Right lobe of liver (tissue), 6 donors: Measurements from ENCODE around the gene DAGLA. TPM values are rescaled to one million over a fixed set of nuclear protein-coding genes. Genes with fewer than 3 reads are reported as not detected.

Experiments
- ATAC-seq, 4 donors: fragments of 200-7000 bp; cut with Tn5 transposase; one replicate each; pipeline ENCODE4 v1.9.1; 2020; ENCODE audit warnings: mild to moderate bottlenecking in 4 of 4, moderate library complexity in 4 of 4
- DNase-seq, 3 donors: peaks; one replicate each; pipeline ENCODE4 v3.0.0-alpha.2; 2020
- H3K27ac ChIP-seq, 3 donors: fragments of 200-600 bp; one replicate each; pipeline ENCODE4 v1.8.0; 2022
- H3K27me3 ChIP-seq, 2 donors: fragments of 200-600 bp; one replicate each; pipeline ENCODE4 v1.8.0; 2022
- H3K36me3 ChIP-seq, 4 donors: fragments of 200-600 bp; sonication (generic) in 1 of 4; one replicate each; pipeline versions ENCODE4 v1.5.1 to v1.8.0; 2017 to 2022; ENCODE audit warnings: control low read depth in 1 of 4
- H3K4me1 ChIP-seq, 4 donors: fragments of 200-600 bp; sonication (generic) in 1 of 4; one replicate each; pipeline versions ENCODE4 v1.5.1 to v1.8.0; 2017 to 2022; ENCODE audit warnings: control low read depth in 1 of 4
- H3K4me3 ChIP-seq, 3 donors: fragments of 200-600 bp; one replicate each; pipeline ENCODE4 v1.8.0; 2022
- H3K9me3 ChIP-seq, 4 donors: fragments of 200-600 bp; sonication (generic) in 1 of 4; one replicate each; pipeline versions ENCODE4 v1.5.1 to v1.8.0; 2017 to 2022; ENCODE audit warnings: control low read depth in 1 of 4
- CTCF ChIP-seq, 4 donors: fragments of 200-600 bp in 3 of 4; fragments of 450-650 bp in 1 of 4; IDR thresholded peaks; one replicate each; pipeline versions ENCODE4 v1.5.1 to v1.8.0; 2016 to 2022; ENCODE audit warnings: antibody characterized with exemption in 4 of 4, mild to moderate bottlenecking in 2 of 4
- POLR2A ChIP-seq: fragments of 450-650 bp; IDR thresholded peaks from one replicate; pipeline ENCODE4 v1.6.1; 2017; ENCODE audit warnings: antibody characterized with exemption, mild to moderate bottlenecking
- WGBS: methylation state at CpG from one replicate; pipeline ENCODE4 v1.1.6; 2018; ENCODE audit warnings: low coverage, low lambda C conversion rate; ENCODE audit not compliant: insufficient coverage; ENCODE audit errors: missing lambda C conversion rate; 5-methylcytosine and 5-hydroxymethylcytosine counted together
- intact Hi-C, 2 donors: fragments of 100-400 bp; cut with DNase I; formaldehyde crosslinking; loops; one replicate each; pipeline versions ENCODE4 v1.11.2 to v1.14.1; 2022
- total RNA-seq, 6 experiments: library from RNA; depleted of rRNA in 2 of 6; stranded (reverse); fragments of >200 nt in 2 of 6; fragmentation: NEBNext Ultra II Directional in 3 of 6; extraction: Animal tissue kit (Norgen Biotek cat#: 25700) in 3 of 6; gene quantifications; one replicate each; pipeline versions ENCODE4 v1.1.0 to v1.2.4, GENCODE V29; 2016 to 2023
- donor health status: DM: no; HTN: yes; CAD: no.
- donor health status: DM: no; HTN: no; CAD: no.
- donor health status: DM: no; HTN: no; CAD: no.
- donor health status: DM: no; HTN: yes; CAD: no.
- donor health status: DM: no; HTN: yes; CAD: no.

Gene DAGLA
- total RNA-seq, 6 experiments from 2014 or later = 0.33 to 5.5 (median 0.79) TPM

- no peaks in the 10 kb centered on the region for H3K4me1 ChIP-seq
- intact Hi-C loops = no loop called here
- no peaks in the 10 kb centered on the region for H3K27me3 ChIP-seq
- no peak for ATAC-seq
- H3K9me3 ChIP-seq = no peaks in the 10 kb centered on the region
- H3K36me3 ChIP-seq = no peaks in the 10 kb centered on the region
- DNase-seq = no peak
- H3K27ac ChIP-seq = no peak overlapping the region
- no CpG with 5 or more reads among the region's 3 CpGs for WGBS
- TF ChIP-seq POLR2A = no peak
- no peak for TF ChIP-seq CTCF (IDR thresholded peaks at IDR 0.05)
- H3K4me3 ChIP-seq = no peak overlapping the region
Measured at GRCh38 chr11:61666684-61667297, 13.4 kb upstream of the DAGLA start.

- Histone ChIP-seq H3K27me3 (no peaks in the 10 kb centered on the region), H3K4me1 (no peaks in the 10 kb centered on the region), H3K36me3 (no peaks in the 10 kb centered on the region), H3K27ac (no peak overlapping the region), H3K4me3 (no peak overlapping the region), H3K9me3 (no peaks in the 10 kb centered on the region)
- TF ChIP-seq CTCF (IDR thresholded peaks at IDR 0.05) = no peak
- no peak for TF ChIP-seq POLR2A
- intact Hi-C loops = no loop called here
- ATAC-seq = no peak
- WGBS = 93% methylated on average over 2 of the region's 6 CpGs
- DNase-seq = no peak
Measured at GRCh38 chr11:61667684-61668305, 12.4 kb upstream of the DAGLA start.

GRCh38 chr11:61669417-61669816, 10.8 kb upstream of the DAGLA start:
- Histone ChIP-seq H3K27ac (no peak overlapping the region), H3K36me3 (no peaks in the 10 kb centered on the region), H3K9me3 (no peaks in the 10 kb centered on the region), H3K27me3 (no peaks in the 10 kb centered on the region), H3K4me3 (no peak overlapping the region), H3K4me1 (no peaks in the 10 kb centered on the region)
- TF ChIP-seq CTCF (IDR thresholded peaks at IDR 0.05) = no peak
- TF ChIP-seq POLR2A = no peak
- ATAC-seq (no peak), DNase-seq (no peak)
- 72% methylated on average over 3 of the region's 4 CpGs for WGBS
- intact Hi-C loops = no loop called here

- no peaks in the 10 kb centered on the region for H3K9me3 ChIP-seq
- H3K27ac ChIP-seq = no peak overlapping the region
- TF ChIP-seq CTCF (IDR thresholded peaks at IDR 0.05) (no peak), POLR2A (no peak)
- intact Hi-C loops = loop anchor here in 1 of 2 donors (10.0 kb wide), 1 partner anchor 64 kb away; no protein-coding TSS in a partner anchor
- ATAC-seq = no peak
- H3K36me3 ChIP-seq = no peaks in the 10 kb centered on the region
- H3K27me3 ChIP-seq = no peaks in the 10 kb centered on the region
- no peak for DNase-seq
- 88% methylated on average over 2 of the region's 2 CpGs for WGBS
- H3K4me1 ChIP-seq = no peaks in the 10 kb centered on the region
- no peak overlapping the region for H3K4me3 ChIP-seq
Measured at GRCh38 chr11:61670626-61671025, 9.6 kb upstream of the DAGLA start.
